K562 (cell line): ENCODE measurements around the gene ENDOV. TPM values are rescaled to one million over a fixed set of nuclear protein-coding genes. Genes with fewer than 3 reads are reported as not detected.

ENCODE experiments used
- CREM ChIP-seq: IDR thresholded peaks from 2 replicates; pipeline ENCODE4 v1.6.1; 2014; ENCODE audit warnings: antibody characterized with exemption, low read depth
- ETS2 ChIP-seq: IDR thresholded peaks from 2 replicates; pipeline ENCODE4 v1.6.1; 2016; ENCODE audit warnings: borderline replicate concordance, missing genetic modification characterization, mild to moderate bottlenecking, moderate library complexity, missing compliant biosample characterization; ENCODE audit not compliant: poor library complexity, severe bottlenecking
- KAT2B ChIP-seq: IDR thresholded peaks from one replicate; pipeline ENCODE4 v1.6.1; 2012; ENCODE audit warnings: low read depth, mild to moderate bottlenecking, control low read depth, inconsistent platforms, low read length, moderate library complexity
- KLF10 ChIP-seq: fragments of 250-450 bp; sonication (Bioruptor Pico); IDR thresholded peaks from 2 replicates; pipeline ENCODE4 v1.6.1; 2021; ENCODE audit warnings: matching md5 sums
- MEF2D ChIP-seq: conservative IDR thresholded peaks from 2 replicates; pipeline ENCODE4 v1.6.1; 2016; ENCODE audit warnings: low read depth, missing genetic modification characterization, missing compliant biosample characterization
- NFIC ChIP-seq: fragments of 450-650 bp; IDR thresholded peaks from 2 replicates; pipeline ENCODE4 v1.6.1; 2017; ENCODE audit warnings: mild to moderate bottlenecking, inconsistent platforms
- NKRF ChIP-seq: fragments of 450-650 bp; IDR thresholded peaks from 2 replicates; pipeline ENCODE4 v1.6.1; 2016; ENCODE audit warnings: borderline replicate concordance
- RREB1 ChIP-seq: fragments of 250-450 bp; sonication (Bioruptor Pico); IDR thresholded peaks from 2 replicates; pipeline ENCODE4 v1.4.0; 2020
- TCF15 ChIP-seq: fragments of 250-450 bp; sonication (Bioruptor Pico); IDR thresholded peaks from 2 replicates; pipeline ENCODE4 v1.8.0; 2022; ENCODE audit warnings: moderate library complexity, mild to moderate bottlenecking, inconsistent platforms
- TOE1 ChIP-seq, 2 experiments: fragments of 450-650 bp in 1 of 2; sonication (generic) in 1 of 2; formaldehyde crosslinking in 1 of 2; IDR thresholded peaks; 2 replicates each; pipeline versions ENCODE4 v1.7.1 to v1.8.0; 2016 to 2022; ENCODE audit warnings: borderline replicate concordance in 2 of 2, mild to moderate bottlenecking in 2 of 2, antibody characterized with exemption in 1 of 2, inconsistent platforms in 1 of 2, low read depth in 1 of 2, missing genetic modification reagents in 1 of 2, moderate library complexity in 1 of 2
- U2AF1 ChIP-seq: fragments of 200-400 bp; formaldehyde crosslinking; optimal IDR thresholded peaks from 2 replicates; pipeline ENCODE3; 2017; ENCODE audit warnings: mild to moderate bottlenecking, low read depth, low read length, moderate library complexity
- ZZZ3 ChIP-seq: fragments of 450-650 bp; IDR thresholded peaks from 2 replicates; pipeline ENCODE4 v1.6.1; 2016; ENCODE audit warnings: antibody characterized with exemption, mild to moderate bottlenecking, moderate library complexity
- polyA plus RNA-seq, 8 experiments: library from polyadenylated mRNA; depleted of rRNA in 4 of 8; stranded (reverse) in 5 of 8; unstranded in 3 of 8; fragments of >200 nt; fragmentation: Nextera tagmentation in 2 of 8; fragmentation: Illumina TruSeq in 1 of 8; extraction: Ambion mirVana in 2 of 8; extraction: Trizol in 1 of 8; gene quantifications; 2 replicates each; pipeline versions ENCODE4 v1.2.1 to v1.2.3, GENCODE V29; 2011 to 2014; ENCODE audit warnings: inconsistent platforms in 1 of 8, missing spikeins in 1 of 8
- total RNA-seq, 7 experiments: library from RNA; depleted of rRNA in 6 of 7; stranded (reverse); fragments of >200 nt in 6 of 7; fragmentation: Illumina TruSeq in 2 of 7; extraction: Trizol in 2 of 7; gene quantifications; 2 replicates each; pipeline versions ENCODE4 v1.2.1 to v1.2.3, GENCODE V29; 2011 to 2021; ENCODE audit warnings: low replicate concordance in 1 of 7
- TF ChIP-seq, protein P1 (sequence below): fragments of 250-450 bp; sonication (Bioruptor Pico); IDR thresholded peaks from 2 replicates; pipeline ENCODE4 v1.5.0; 2021
- TF ChIP-seq, protein P2 (sequence below): sonication (generic); formaldehyde crosslinking; IDR thresholded peaks from 2 replicates; pipeline ENCODE4 v1.8.1; 2023; ENCODE audit warnings: mild to moderate bottlenecking, missing genetic modification reagents

Gene ENDOV
- total and polyA plus RNA-seq, 9 of the 15 experiments (the other 6 are each of a cell fraction or from before 2014, with no cell fraction given) = 1.2 to 8.2 (median 3.7) TPM

DNA sequence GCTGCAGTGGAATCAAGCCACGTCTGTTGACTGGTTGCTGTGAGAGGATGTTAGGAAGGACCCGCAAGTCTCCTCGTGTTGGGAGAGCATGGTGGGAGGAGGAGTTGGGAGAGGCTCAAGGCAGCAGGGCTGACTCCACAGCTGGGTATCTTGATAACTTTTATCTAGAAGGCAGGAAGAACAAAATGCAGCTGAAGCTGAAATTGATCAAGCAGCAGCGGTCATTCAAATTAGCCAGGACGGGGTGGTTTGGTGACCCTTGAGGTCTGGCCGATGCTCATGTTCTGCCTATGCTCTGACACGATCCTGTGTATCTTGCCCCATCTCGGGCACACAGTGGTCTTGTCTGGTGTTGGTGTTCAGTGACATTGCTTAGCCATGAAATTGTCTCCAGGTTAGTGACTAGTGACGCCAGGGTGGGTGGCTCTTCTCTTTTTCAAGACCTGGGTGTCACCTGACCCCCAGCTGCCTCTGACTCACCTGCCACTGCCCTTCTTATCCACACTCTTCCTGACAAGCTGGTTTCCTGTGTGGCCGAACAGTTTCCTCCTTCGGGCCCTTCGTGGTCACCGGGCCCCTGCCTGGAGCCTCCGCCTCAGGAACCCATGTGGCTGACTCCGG lies 42.4 kb downstream of the ENDOV start (continued):
- TF ChIP-seq MEF2D (tag) (no peak), TOE1 (IDR thresholded peaks at IDR 0.05; ENCODE audit: borderline replicate concordance) (0 out of 2 replicates have a peak, but pooled peaks have one; percentile 32), TOE1 (CRISPR knock-in tag; IDR thresholded peaks at IDR 0.05; ENCODE audit: borderline replicate concordance, low read depth) (no peak), NFIC (peak; percentile 31; the same call in 1 of the 2 replicates), KLF10 (CRISPR knock-in tag) (no peak), NKRF (no peak), ZZZ3 (no peak), ETS2 (tag) (no peak), U2AF1 (no peak), KAT2B (no peak), TCF15 (CRISPR knock-in tag) (no peak), CREM (0 out of 2 replicates have a peak, but pooled peaks have one; percentile 22), RREB1 (CRISPR knock-in tag) (no peak)
- TF ChIP-seq, protein P1, sequence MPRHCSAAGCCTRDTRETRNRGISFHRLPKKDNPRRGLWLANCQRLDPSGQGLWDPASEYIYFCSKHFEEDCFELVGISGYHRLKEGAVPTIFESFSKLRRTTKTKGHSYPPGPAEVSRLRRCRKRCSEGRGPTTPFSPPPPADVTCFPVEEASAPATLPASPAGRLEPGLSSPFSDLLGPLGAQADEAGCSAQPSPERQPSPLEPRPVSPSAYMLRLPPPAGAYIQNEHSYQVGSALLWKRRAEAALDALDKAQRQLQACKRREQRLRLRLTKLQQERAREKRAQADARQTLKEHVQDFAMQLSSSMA (CRISPR knock-in tag) = no peak
- TF ChIP-seq, protein P2, sequence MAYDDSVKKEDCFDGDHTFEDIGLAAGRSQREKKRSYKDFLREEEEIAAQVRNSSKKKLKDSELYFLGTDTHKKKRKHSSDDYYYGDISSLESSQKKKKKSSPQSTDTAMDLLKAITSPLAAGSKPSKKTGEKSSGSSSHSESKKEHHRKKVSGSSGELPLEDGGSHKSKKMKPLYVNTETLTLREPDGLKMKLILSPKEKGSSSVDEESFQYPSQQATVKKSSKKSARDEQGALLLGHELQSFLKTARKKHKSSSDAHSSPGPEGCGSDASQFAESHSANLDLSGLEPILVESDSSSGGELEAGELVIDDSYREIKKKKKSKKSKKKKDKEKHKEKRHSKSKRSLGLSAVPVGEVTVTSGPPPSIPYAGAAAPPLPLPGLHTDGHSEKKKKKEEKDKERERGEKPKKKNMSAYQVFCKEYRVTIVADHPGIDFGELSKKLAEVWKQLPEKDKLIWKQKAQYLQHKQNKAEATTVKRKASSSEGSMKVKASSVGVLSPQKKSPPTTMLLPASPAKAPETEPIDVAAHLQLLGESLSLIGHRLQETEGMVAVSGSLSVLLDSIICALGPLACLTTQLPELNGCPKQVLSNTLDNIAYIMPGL (CRISPR knock-in tag) = no peak
